Mucosa of rectum (tissue), 2 donors: ENCODE results near the gene ACADL.
A peak's percentile ranks its signal among the peaks of the same experiment; 100 is the strongest.

Source experiments
- H3K27ac ChIP-seq, 2 donors: one replicate each; pipeline ENCODE4 v1.7.0; 2013; ENCODE audit warnings: inconsistent platforms in 2 of 2, low read depth in 2 of 2, low read length in 2 of 2
- H3K27me3 ChIP-seq, 2 donors: one replicate each; pipeline ENCODE4 v1.7.0; 2013; ENCODE audit warnings: low read length in 2 of 2; ENCODE audit not compliant: control insufficient read depth in 2 of 2, insufficient read depth in 2 of 2
- H3K36me3 ChIP-seq, 2 donors: one replicate each; pipeline ENCODE4 v1.7.0; 2013; ENCODE audit warnings: low read length in 2 of 2; ENCODE audit not compliant: control insufficient read depth in 2 of 2, insufficient read depth in 2 of 2
- H3K4me1 ChIP-seq, 2 donors: one replicate each; pipeline ENCODE4 v1.7.0; 2013; ENCODE audit warnings: low read length in 2 of 2, mild to moderate bottlenecking in 1 of 2; ENCODE audit not compliant: control insufficient read depth in 2 of 2, insufficient read depth in 2 of 2
- H3K4me3 ChIP-seq, 2 donors: one replicate each; pipeline ENCODE4 v1.7.0; 2013; ENCODE audit warnings: low read length in 2 of 2
- H3K9ac ChIP-seq, 2 donors: one replicate each; pipeline ENCODE4 v1.7.0; 2013; ENCODE audit warnings: low read length in 2 of 2, low read depth in 1 of 2, mild to moderate bottlenecking in 1 of 2
- H3K9me3 ChIP-seq, 2 donors: one replicate each; pipeline ENCODE4 v1.7.0; 2013; ENCODE audit warnings: low read length in 2 of 2; ENCODE audit not compliant: control insufficient read depth in 2 of 2
- donor health status: healthy.
- donor health status: Normal muscosa, but diverticular disease.

ACADL gene

DNA sequence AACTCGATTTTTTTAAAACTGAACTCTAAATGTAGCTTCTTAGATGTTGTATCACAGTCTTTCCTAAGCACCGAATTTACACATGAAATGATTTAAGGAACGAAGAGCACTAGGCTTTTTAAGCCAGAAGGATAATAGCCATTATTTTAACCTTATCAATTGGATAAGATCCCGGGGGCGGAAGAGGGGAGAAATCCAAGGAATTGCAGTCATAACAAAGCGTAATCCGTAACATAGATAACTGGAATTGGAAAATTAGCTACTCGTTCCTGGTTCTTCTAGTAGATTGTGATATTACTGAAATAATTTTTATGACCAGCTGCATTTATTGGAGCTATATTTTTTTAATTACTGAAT is 53.0 kb downstream of the ACADL start:
- Histone ChIP-seq H3K4me3 (peak overlapping the region; percentile 82 to 83), H3K9me3 (no peaks in the 10 kb centered on the region), H3K4me1 (peaks cover 5 to 7% of the 10 kb centered on the region in 2 donors), H3K9ac (peak overlapping the region; percentile 76 to 78), H3K27ac (peak overlapping the region in 1 of 2 donors; percentile 82), H3K27me3 (no peaks in the 10 kb centered on the region), H3K36me3 (no peaks in the 10 kb centered on the region)

DNA sequence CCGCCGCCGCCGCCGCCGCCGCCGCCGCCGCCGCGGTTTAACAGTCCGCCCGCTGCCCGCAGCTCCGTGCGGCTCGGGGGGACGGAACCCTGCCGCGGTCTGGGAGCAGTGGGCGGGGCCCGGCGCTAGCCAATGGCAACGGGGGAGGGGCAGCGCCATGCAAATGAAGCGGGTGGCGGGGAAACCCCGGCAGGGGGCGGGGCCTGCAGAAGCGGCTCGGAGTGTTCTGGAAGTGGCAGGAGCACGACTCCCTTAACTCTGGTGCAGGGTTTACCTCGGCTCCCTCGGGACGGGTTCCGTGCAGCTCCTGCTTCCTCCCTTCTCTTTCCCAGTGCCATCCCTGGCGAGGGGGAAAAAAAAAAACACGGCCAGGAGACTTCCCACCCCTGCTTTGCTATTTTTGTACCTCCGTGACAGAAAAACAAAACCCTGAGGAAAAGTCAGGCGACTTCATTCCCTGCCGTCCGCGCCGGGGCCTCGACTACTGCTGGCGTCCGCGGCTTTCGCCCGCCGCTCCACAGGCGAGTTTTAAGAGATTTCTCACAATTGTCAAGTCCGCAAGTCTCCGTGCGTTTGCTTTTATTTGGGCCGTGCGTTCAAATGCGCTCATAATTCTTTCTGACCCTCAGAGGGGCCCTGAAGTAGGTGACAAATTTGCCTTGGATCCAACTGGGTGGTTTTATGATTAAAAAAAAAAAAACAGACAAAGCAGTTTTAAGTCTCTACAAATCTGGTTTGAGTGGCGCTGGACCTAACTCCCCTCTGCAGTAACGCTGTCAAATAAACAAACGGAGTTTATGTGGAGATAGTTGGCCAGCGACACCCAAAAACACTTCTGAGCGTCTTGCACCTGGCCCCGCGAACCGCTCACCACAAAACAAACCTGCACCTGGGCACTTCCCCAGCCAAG is 53.7 kb downstream of the ACADL start, which contains the start of gene KANSL1L:
Gene KANSL1L (minus strand): TSS at position 101 of the 910 bp plus-strand sequence. CDS start 16,827 bp downstream, outside the sequence.
- no peaks in the 10 kb centered on the region for H3K36me3 ChIP-seq
- H3K27me3 ChIP-seq: no peaks in the 10 kb centered on the region
- H3K27ac ChIP-seq: peak within 1 kb of the TSS; percentile 99 to 100
- H3K4me3 ChIP-seq: peak within 1 kb of the TSS; percentile 85 to 94
- peaks cover 5 to 7% of the 10 kb centered on the region in 2 donors for H3K4me1 ChIP-seq
- H3K9ac ChIP-seq: peak within 1 kb of the TSS; percentile 98
- no peaks in the 10 kb centered on the region for H3K9me3 ChIP-seq

DNA sequence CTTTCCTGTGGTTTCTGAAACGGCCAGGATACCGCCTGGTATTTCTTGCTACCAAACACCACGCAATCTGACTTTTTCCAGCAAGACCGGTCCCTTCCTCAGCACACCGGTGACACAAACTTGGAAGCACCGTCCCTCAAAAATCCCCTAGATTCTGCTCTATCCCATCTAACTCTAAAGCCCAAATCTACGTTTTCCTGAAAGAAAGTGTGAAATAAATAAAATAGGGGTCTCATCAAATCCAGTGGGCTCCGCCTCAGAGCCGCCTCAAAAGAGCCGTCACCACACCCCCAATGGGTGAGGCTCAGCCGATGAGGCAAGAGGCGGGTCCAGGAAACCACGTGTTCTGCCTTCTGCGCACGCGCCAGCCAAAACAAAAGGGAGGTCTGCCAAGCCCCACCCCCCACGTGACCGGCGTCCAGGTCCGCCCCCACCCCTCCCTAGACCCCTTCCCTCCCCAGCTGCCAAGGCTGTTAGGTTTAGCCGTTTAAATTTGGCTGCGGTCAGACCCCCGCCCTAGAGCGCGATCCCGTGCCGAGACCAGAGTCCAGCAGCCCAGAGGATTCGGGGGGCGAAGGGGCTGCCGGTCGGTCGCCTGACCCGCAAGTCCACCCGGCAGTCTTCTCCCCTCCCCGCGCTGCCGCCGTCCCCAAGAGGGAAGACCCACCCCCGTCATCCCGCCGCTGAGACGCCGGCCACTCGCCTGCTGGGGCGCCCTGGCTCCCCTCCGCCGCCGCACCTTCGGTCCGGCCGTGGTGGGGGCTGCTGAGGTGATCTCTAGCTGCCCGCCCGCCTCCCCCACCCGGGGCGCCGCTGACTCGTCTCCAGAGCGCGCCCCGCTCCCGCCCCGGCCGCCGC is 54.6 kb downstream of the ACADL start:
- Histone ChIP-seq H3K27ac (peak overlapping the region; percentile 99 to 100), H3K9ac (peak overlapping the region; percentile 98), H3K27me3 (no peaks in the 10 kb centered on the region), H3K4me3 (peak overlapping the region; percentile 85 to 94), H3K9me3 (no peaks in the 10 kb centered on the region), H3K36me3 (no peaks in the 10 kb centered on the region), H3K4me1 (peaks cover 5 to 7% of the 10 kb centered on the region in 2 donors)

DNA sequence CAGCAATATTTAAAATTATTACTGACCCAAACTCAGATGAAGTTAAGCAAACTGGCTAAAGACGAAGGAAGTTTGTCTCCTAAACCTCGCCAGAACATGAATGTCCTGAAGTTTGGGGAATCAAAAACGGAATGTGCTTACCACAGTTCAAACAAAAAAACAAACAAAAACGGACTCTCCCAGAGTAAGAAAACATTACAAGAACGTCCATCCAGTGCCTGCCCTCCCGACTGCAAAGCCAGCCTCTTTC is 55.1 kb downstream of the ACADL start:
- peak overlapping the region; percentile 95 to 98 for H3K9ac ChIP-seq
- peak overlapping the region; percentile 85 to 94 for H3K4me3 ChIP-seq
- H3K27me3 ChIP-seq: no peaks in the 10 kb centered on the region
- no peaks in the 10 kb centered on the region for H3K9me3 ChIP-seq
- peaks cover 5 to 7% of the 10 kb centered on the region in 2 donors for H3K4me1 ChIP-seq
- H3K36me3 ChIP-seq: no peaks in the 10 kb centered on the region
- H3K27ac ChIP-seq: peak overlapping the region; percentile 99 to 100

DNA sequence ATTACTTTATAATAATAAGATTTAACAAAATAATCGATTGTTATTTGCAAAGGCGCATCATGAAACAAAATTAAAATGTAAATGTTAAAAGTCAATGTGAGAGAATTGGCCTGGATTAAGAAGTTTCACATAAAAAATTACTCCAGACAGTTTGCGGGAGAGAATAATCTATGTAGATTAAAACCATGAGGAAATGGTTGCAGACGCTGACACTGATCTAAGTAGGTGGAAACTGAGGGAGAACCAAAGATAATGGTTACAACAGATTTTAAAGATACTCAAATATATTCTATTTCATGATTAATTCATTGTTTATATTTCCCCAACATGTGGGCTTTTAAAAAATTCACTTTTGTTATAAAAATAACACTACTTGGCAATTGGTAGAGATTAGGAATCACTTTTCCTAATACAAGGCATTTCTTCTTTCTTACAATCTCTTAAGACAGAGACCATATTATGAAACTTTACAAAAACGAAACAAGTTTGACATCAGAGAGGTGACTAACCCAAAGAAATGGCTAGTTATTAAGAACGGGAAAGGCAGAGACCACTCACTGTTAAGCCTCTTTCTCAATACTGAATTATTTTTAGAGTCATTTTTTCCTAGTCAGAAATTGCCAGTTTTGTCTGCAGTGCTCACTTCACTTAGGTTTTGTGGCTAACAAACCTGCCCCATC is 55.6 kb downstream of the ACADL start:
- peak overlapping the region; percentile 99 to 100 for H3K27ac ChIP-seq

DNA sequence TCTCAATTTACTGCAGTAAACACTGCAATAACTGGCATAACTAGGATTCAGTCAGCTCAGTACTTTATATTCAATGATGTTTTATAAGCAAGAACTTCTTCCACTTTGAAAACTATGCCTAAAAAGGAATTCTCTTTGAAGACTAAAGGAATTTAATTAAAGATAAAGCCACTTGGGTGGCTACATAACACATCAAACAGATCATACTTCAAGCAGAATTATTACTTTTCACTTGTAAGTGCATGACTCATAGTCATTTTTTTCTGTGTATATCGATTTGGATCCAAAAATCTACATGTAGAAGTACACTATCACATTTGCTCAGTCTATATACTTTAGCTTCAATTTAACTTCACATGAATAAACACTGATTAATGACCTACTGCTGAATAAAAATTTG is 58.0 kb downstream of the ACADL start:
- Histone ChIP-seq H3K9ac (no peak overlapping the region), H3K27ac (no peak overlapping the region), H3K9me3 (no peaks in the 10 kb centered on the region), H3K27me3 (no peaks in the 10 kb centered on the region), H3K4me3 (no peak overlapping the region), H3K4me1 (peaks cover 4% of the 10 kb centered on the region in 2 donors), H3K36me3 (no peaks in the 10 kb centered on the region)

More for the DNA sequence above, 55.6 kb downstream of the ACADL start:
- H3K4me1 ChIP-seq: peaks cover 5 to 7% of the 10 kb centered on the region in 2 donors
- peak overlapping the region; percentile 95 to 98 for H3K9ac ChIP-seq
- no peaks in the 10 kb centered on the region for H3K36me3 ChIP-seq
- H3K4me3 ChIP-seq: peak overlapping the region; percentile 85 to 94
- no peaks in the 10 kb centered on the region for H3K9me3 ChIP-seq
- H3K27me3 ChIP-seq: no peaks in the 10 kb centered on the region

DNA sequence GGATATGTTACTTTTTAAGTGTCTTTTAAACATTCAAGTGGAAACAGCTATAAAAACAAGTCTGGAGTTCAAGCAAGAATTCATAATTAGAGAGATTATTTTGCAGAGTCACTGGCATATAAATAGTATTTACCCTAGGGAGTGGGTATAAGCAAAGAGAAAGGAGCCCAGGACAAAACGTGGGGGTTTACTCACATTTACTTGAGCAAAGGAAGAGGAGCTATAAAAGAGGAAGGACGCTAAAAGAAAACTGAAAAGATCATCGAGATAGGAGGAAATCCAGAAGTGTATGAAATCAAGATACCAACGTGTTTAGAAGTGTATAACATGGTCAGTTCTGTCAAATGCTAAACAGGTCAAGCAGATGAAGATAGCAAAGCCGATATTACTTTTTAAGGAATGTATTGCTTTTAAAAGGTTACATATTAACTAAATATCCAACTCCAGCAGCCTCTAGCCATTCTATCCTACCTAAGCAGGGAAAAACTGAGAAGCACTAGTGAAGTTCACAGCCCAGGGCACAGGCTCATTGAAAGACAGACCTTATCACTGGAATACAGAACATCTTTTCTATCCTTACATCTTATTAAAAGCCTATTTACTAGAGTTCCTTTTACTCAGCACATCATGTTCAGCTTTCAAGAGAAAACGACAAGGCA is 62.7 kb downstream of the ACADL start:
- no peaks in the 10 kb centered on the region for H3K36me3 ChIP-seq
- no peaks in the 10 kb centered on the region for H3K27me3 ChIP-seq
- H3K9me3 ChIP-seq: no peaks in the 10 kb centered on the region
- no peak overlapping the region for H3K9ac ChIP-seq
- H3K4me3 ChIP-seq: no peak overlapping the region
- H3K4me1 ChIP-seq: no peaks in the 10 kb centered on the region
- H3K27ac ChIP-seq: no peak overlapping the region

DNA sequence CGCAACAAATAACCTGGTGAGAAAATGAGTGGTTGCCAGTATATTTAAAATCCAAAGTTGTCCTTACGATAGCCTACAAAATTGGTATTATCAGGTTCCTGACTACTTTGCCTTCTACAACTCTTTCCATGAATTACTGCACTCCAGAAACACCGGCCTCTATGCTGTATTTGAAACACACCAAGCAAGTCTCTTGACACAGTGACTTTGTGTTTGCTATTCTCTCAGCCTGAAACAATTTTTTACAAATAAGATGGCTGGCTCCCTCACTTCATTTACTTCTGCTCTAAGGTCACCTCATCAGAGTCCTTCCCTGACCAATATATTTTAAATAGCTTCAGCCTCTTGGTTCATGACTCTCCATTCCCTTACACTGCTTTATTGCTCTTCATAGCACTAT is 66.2 kb downstream of the ACADL start:
- Histone ChIP-seq H3K9ac (no peak overlapping the region), H3K27me3 (no peaks in the 10 kb centered on the region), H3K36me3 (no peaks in the 10 kb centered on the region), H3K27ac (no peak overlapping the region), H3K4me1 (no peaks in the 10 kb centered on the region), H3K9me3 (no peaks in the 10 kb centered on the region), H3K4me3 (no peak overlapping the region)

DNA sequence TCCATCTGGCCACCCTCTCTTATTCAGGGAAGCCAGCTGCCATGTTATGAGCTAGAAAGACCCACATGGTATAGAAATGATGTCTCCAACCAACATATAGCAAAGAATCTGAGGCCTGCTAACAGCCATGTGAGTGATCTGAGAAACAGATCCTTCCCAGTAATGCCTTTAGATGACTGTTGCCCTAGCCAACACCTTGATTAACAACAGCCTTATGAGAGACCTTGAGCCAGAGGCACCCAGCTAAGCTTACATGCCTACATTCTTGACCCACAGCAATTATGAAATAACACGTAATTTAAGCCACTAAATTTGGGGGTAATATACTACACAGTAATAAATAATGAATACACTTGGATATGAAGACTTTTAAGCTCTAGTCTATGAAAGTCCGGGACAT is 67.0 kb downstream of the ACADL start:
- no peaks in the 10 kb centered on the region for H3K36me3 ChIP-seq
- H3K27ac ChIP-seq: no peak overlapping the region
- H3K4me3 ChIP-seq: no peak overlapping the region
- no peak overlapping the region for H3K9ac ChIP-seq
- H3K4me1 ChIP-seq: no peaks in the 10 kb centered on the region
- no peaks in the 10 kb centered on the region for H3K9me3 ChIP-seq
- H3K27me3 ChIP-seq: no peaks in the 10 kb centered on the region
